Brain pericyte (primary cell): ENCODE measurements around the gene FOXJ1.

Source experiments
- DNase-seq: peaks from one replicate; pipeline ENCODE4 v3.0.0-alpha.2; 2012; ENCODE audit warnings: low read depth, low spot score

The FOXJ1 gene

DNA sequence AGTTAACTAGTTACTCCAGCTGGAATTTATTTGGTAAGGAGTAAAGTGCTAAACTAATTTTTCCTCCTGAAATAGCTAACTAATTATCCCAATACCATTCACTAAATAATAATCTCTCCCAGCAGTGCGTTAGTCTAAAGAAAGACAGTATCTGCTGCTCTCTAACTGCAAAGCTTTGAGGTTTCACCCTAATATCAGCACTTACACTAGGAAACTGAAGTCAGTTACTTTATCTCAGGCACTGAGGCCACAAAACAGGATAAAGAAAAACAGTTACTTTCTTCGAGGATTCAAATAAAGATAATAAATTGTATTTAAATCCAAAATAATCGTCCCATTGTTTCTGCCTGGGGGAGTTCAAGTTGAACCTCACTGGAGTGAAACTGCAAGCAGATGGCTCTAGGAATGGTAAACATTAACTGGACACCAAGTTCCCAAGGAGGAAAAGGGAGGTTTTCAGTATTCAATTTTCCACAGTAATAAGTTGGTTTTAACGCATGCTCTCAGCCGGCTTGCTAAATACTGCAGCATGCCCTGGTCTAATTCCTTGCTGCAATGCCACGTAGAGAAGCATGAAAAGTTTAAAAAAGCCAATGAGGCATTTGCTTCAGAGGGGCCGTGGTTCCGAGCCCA lies 20.0 kb upstream of the FOXJ1 start:
- no peak for DNase-seq

DNA sequence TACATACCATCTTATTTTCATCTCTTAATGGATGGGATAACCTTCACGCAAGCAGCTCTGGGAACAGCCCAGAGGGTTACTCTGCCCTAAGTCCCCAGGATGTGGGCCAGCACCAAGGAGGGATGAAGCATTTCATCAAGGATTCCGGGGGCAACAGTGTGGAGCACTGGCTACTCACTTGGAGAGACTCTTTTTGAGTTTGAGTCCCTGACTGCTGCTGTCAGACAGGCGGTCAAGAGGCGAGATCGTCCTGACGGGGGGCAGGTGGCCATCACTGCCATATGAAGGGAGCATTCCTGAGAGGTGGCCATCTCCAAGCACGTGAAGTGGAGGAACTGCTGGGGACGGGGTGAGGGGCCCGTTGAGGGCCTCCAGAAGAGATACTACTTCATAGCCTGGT lies 18.1 kb upstream of the FOXJ1 start:
- DNase-seq: no peak

DNA sequence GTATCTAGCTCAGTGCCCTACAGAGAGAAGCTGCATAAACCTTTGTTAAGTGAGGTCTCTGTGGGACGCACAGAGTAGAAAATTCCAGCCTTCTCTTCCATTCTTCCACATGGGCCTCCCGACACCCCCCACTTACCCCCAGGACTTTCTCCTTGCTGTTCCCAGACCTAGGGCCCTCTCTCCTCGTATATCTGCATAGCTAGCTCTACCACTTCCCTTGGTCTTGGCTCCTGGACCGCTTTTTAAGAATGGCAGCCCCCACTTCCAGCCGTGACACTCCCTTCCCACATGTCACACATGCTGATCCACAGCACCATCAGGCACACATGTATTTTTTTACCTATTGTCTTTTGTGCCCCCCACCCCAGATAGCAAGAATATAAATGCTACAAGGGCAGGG lies 16.7 kb upstream of the FOXJ1 start:
- DNase-seq: no peak

DNA sequence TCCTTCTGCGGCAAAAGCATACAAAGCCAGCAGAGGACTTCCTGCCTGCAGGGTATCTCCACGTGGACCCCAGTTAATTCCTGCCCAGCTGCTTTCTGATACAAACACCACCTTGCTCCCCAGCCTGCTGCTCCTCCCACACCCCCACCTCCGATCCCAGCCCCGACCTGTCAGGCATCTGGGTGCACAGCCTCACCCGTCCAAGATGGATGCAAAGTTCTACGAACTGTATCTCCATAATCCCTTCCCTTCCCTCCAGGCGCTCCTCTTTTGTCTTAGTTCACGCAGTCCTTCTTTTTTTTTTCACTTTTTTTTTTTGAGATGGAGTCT lies 15.6 kb upstream of the FOXJ1 start:
- DNase-seq: no peak

DNA sequence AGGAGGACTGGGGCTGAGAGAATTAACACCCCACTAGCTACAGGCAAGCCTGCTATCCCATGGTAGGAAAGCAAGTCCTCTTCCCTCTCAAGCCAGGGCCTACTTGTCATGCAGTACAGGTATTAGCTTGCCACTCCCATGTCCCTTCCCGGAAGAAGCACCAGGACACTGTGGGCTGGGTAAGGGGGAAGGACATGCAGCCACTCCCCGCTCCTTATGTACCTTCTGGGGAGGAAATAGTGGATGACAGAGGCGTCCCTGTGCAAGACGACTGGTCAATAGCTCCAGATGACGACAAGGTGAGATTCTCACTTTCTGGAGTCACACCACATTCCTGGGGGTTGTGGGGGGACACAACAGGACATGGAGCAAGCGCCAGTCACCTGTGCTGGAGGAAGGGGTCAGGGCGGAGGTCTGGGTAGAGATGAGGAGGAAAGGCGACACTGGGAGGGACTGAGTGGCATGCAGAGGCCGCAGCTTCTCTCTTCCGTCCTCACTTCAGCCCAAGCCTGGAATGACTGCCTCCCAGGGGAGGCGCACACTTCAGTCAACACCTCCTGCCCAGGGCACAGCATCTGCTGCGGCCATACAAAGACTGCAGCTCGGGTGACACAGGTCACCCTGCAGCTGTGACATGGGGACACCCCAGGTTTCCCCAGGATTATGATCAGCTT lies 15.1 kb upstream of the FOXJ1 start:
- DNase-seq: no peak

DNA sequence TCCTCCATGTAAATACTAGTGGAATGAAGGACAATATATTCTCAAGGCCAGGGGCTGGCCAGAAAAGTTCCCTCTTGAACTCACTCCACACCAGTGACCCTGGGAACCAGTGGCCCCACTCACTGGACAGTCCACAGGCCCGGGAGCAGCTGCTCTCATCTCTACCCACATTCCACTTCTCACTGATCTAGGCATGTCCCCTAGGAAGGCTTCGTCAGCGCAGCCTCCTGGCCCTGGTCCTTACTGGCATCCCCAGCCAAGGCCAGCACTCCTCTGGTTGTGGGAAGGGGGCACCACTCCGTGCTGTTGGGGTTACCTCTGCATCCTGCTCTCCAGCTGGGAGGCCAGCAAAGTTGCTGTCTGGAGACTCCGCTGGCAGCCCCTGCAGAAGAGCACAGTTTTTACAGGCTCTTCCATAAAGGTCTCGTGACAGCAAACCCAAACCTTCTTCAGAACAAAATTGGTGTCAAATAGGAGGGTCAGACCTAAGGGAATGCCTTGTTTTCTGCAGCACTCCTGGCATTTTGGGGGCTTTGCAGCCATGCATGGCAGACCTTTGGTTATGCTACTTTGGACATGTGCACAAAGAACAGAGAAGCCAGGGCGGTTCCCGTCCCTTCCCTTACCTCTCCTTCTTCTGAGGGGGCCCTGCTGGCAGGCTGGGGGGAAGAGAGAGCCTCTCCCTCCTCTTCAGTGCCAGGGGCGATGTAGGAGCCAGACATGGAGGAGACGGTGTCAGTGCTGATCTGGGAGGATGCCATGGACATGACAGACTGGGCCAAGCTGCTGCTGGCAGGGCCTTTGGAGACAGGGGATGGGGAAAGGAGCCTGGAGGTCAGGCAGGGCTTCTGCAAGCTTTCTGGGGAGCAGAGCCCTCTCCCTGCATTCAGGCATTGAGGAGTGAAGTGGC lies 14.1 kb upstream of the FOXJ1 start:
- DNase-seq: no peak

DNA sequence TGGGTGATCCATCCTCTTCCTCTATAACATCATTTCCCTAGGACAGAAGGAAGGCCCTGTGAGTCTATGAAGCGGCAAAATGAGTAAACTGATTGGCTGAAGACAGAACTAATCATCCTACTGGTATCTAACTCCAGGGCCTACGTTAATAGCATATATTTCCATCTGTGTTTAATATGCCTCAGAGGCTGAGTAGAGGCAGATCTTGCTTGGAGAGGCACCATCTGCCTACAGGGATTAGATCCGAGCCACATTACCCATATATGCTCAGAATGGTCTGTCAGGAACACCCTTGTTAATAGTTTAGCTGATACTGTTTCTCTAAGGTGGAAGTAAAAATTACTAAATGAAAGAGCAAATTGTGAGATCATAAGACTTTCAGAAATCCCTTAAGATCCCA lies 13.2 kb upstream of the FOXJ1 start:
- DNase-seq: no peak

DNA sequence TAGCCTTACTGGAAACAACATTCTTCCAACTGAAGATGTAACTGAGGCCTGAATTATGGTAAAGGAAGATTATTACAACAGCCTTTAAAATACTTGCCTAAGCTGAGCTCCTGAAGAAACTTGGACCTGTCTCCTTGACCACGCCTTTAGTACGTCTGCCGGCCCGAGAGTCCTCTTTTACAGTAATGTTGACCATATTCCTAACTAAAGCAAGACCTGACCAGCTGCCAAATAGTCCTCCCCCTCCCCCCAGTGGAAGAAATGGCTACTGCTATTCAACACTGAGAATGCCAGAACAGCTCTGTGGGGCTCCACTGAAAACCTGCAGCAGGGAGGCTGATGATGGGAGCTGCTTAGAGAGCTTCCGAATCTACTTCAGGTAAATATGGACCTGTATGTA lies 12.6 kb upstream of the FOXJ1 start:
- no peak for DNase-seq

DNA sequence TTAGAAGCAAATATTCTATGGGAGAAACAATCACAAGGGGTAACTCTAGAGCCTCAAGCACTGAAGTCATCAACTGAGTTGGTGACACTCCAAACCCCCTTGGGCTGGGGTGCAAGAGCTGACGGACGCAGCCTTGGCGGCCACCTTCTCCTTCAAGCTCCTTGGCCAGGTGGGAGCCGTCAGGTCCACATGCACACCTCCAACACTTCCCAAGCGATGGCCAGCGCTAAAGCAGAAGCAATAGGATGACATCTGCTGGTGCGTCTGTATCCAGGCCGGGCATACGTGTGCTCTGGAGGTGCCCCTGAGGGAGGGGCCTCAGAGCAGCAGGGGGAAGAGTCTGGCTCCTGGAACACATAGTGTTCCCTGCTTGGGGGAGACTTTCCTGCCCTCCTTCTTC lies 12.2 kb upstream of the FOXJ1 start:
- DNase-seq: no peak

DNA sequence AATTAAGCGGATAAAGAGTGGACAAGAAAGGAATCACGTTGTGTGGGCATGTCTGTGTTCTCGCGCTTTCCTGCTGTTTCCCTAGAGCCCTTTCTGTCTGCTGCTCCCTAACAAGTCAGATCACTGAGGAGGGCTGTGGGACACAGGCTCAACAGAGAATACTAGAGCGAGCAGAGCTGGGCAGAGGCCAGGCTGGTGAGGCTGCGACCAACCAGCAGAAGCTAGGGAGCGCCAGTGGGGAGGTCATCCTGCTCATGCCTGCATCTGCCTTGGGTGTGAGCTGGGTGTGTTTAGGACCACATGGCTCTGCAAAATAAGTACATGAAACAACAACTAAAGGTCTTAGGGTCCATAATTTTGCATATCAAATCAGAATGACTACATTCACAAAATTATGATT lies 11.5 kb upstream of the FOXJ1 start:
- DNase-seq: no peak

DNA sequence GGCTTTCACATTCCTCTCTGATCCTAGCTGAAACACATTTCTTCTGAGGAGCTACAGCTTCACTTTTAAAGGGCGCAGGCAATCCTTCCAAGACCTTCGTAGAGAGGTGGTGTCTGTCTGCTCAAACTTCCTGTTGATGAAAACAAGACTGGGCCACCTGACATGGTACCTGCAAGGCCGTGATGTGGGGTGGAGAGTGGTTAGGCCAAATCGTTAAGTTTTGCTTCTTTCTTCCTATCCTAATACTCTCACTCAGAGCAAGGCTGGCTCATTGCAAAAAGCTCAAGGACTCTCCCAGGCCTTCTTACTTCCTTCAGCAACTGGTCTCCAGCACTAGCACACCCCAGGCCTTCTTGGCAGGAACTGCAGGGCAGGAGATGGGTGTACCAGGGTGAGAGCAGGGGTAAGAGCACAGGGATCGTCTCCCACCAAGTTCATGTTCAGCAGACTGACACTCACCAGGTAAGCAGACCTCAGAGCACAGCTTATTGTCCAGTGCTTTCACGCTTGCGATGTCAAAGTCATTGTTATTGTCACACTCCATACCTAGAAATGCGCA lies 10.9 kb upstream of the FOXJ1 start:
- no peak for DNase-seq

DNA sequence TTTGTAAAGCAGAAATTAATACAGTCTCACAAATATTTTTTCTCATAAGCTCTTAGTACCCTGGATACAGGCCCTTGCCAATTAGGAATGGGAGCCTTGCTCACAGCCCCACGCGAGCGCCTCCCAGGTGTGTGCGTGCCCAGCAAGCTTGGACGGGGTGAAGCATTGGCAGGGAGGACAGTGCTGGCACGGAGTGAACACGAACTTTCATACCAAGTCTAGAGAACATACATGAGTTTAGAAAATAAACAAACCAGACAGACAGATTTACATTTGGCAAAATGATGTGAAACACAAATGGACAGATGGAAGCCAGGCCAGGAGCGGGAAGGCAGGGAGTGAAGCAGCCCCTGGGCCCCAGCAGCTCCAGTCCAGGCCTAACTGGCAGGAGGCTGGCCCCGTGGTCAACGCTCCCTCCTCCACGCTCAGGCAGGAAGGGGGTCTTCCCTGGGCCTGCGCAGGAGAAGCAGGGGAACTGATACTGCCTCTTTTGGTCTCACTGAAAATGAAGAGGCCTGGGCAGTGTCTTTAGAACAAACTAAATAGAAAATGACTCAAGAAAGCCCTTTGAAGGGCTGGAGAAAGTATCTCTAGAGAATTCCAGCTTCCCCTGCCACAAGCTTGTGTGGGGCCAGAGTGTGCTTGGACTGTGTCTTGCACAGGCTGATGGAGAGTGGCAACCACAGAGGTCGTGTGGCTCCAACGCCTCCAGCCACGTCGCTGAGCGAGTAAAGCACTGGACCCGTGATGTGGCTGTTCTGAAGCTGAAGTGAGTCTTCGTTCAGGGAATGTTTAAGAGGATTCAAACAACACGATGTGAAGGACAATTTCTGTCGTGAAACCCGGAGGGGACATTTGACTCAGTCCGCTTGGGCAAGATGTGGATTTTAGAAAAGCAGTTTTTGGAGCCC lies 9.9 kb upstream of the FOXJ1 start:
- DNase-seq: no peak

DNA sequence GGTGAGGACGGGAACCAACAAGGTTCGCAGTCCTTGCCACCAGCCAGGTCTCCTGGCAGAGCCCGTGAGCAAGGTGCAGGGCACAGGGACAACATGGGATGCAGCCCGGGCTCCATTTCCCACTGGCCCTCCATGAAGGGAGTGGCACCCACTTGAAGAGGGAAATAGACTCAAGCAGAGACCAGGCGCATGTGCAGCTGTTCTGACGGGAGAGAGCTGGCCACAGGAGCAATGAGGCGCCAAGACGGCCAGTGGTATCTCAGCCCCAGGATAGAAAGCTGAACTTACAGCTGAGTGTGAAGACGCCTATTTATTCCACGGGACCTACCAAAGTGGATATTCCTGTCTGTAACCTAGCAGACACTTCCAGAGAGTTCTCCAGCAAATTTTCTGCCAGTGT lies 8.2 kb upstream of the FOXJ1 start:
- DNase-seq: no peak

DNA sequence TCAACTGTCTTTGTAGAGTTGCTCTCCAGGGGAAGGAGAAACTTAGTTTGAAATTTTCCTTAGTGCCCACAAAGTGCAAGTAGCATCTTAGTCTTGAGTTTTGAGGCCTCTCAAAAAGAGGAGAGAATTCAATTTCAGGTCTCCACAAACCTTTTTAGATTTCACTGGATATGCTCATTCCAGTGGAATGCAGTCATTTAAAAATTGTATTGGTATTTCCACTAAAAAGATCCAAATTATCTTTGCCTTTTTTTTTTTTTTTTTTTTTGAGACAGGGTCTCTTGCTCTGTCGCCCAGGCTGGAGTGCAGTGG lies 6.9 kb upstream of the FOXJ1 start:
- DNase-seq: no peak

DNA sequence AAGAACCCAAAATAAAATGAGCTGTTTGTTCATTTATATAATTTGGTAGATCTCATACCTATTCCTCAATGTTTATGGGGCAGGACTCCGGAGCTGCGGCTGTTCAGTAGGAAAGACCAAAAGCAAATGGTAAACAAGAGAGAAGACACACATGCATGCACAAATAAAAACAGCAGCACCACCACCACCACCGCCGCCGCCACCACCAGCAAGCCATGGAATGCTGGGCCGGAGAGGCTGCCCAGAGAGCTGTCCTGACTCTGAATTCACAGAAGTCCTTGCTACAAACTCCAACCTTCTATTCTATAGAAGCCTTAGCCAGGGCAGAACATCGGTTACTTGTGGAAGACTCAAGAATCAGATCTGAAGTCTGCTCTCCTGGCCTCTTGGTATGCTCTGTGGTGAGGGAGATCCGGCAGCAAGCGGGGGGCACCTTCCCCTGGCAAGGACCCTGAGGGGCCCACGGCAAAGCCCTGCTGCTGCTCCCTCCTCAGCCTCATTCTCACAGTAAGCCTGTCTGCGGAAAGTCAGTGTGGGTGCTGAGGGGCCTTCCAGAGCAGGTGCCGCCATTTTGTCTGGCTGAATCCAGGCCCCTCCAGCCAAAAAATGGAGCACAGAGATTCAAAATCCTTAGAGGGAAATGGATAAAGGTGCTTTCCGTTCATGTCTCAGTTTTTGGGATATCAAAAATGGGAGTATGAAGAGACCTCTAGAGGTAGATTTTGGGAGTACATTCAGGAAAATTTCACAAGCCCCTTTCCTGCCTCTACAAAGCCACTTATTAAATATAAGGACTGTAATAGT lies 6.4 kb upstream of the FOXJ1 start:
- no peak for DNase-seq

DNA sequence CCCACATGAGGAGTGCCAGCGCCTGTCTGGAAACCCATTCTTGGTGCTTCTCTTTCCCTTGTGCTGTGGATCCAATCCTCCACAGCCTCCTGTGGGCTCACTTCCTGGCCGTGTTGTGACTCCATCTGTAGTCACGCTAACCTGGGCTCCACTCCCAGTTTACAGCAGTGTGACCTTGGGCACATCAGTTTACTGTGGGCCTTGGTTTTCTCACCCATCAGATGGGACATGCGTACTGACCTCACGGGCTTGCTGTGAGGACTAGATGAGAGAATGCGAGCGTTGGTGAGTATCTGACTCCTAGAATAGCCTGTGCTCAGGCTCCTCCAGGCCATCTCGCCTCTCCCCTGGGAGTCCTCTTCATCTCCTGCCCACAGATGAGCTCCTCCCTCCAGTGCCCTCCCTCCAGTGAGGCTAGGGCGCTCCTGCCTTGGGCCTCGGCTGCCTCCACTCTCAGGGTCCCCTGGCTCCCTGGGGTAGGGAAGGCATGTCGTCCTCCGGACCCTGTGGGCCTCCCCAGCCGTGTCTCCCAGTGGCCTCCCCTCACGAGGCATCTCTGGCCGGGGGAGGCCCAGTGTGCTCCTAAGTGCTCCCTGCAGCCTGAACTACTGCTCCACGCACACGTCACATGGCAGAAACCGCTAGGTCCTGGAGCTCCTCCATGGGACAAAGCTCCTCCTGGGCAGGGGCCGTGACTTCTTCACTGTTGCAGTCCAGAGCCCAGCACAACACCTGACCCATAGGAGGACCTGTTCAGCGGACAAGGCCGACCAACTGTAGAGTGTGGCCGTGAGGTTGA lies 5.2 kb upstream of the FOXJ1 start:
- no peak for DNase-seq

DNA sequence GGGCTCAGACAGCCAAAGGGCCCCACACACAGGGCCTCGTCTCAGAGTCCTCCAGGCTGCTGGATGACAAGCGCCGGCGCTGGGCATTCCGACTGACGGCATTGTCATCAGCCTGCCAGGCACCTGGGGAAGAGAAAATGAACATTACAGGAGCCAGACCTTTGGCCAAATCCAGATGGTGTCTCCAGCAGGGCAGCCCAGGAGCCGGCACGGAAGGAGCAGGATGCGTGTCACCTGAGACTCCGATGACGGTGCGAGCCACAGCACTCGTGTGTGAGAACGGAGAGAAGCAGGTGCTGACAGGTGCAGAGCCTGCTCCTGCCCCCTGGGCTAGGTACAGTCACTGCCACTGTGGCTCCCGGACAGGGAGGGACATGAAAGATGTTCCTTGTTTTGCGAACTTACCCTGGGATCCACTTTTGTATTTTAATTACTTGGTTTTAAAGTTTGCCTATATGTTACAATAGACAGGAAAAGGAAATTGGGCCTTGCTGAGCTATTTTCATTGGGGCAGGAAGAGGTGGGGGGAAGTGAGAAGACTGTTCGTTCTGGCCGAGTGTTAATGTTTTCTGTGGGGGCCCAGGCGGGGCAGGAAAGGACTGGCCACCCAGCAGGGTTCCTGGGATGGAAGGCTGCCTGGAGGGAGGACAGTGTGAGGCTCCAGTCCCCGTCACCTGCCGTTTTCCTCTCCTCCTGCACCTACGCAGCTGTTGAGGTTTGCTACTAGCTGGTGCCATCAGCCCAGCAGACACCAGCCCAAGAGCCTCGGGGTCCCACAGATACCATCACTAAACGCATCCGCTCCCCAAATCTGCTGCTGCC lies 4.4 kb upstream of the FOXJ1 start:
- DNase-seq: no peak

DNA sequence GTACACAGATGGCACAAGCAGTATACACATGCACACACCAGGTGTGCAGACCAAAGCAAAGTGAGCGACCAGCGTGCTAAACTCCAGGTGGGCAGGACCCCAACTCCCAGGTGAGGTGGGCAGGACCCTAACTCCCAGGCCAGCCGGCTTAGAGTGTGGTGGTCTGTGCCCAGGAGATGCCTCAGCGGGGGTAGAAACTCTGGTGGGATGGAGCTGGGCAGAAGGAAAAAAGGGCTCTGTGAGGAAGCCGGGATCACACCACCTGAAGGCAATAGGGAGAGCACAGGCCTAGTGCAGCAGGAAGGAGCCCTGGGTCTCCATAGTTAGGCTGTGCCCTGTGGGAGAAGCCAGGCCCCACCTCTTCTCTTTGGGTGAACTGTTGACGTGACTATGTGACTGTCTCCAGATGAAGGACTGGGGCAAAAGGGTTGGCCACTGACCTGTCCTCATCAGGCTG lies 1.6 kb upstream of the FOXJ1 start:
- DNase-seq: no peak

DNA sequence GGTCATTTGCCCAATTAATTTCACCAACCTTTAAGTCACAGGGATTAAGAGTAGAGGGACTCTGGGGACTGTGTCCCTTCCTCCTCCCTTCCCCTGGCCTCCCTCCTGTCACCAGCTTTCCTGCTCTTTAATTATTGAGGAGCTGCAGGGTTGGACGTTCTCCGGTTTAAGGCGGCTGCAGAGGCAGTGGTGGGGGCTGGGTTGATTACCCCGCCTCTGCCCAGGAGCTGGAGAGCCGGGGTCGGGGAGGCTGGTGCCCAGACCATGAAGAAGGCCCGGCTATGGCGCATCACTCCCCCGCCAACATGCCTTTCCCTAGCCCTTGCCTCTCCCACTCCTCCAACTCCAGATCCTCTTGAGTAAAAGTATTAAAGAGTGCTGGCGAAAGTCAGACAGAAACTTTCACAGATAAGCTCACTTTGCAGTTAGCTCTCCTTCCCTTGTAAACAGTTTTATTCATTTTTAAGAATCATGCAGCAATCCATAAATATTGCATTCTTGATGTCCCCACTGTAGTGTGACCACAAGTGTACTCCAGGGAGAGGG lies 1.1 kb upstream of the FOXJ1 start:
- no peak for DNase-seq
